Stimulated activated CD4-positive, alpha-beta T cell treated with anti-CD3 and anti-CD28 coated beads, Interleukin-1b, Interleukin-23, amount 100 ng/mL, for 4 hours (primary cell): Measurements from ENCODE around the gene HS6ST1.

Source experiments
- DNase-seq, 2 donors: peaks; one replicate each; pipeline ENCODE4 v3.0.0-alpha.2; 2020; ENCODE audit warnings: low read depth in 2 of 2

HS6ST1 gene

GRCh38 chr2:128318776-128319464 lies at the start of gene HS6ST1:
Gene HS6ST1, minus strand, starts transcription at chr2:128318868. Its CDS starts 305 bp downstream, at chr2:128318563.
- peak; percentile 80 to 94 for DNase-seq

GRCh38 chr2:128367601-128368359 lies 49.1 kb upstream of the HS6ST1 start:
- no peak for DNase-seq

GRCh38 chr2:128366713-128367511 lies 48.2 kb upstream of the HS6ST1 start:
- DNase-seq = no peak

GRCh38 chr2:128365217-128365905 lies 46.7 kb upstream of the HS6ST1 start:
- DNase-seq = no peak

GRCh38 chr2:128364441-128364911 lies 45.8 kb upstream of the HS6ST1 start:
- no peak for DNase-seq

- no peak for DNase-seq
Observed at GRCh38 chr2:128363934-128364361, 45.3 kb upstream of the HS6ST1 start.

GRCh38 chr2:128362889-128363228 lies 44.2 kb upstream of the HS6ST1 start:
- DNase-seq = no peak

GRCh38 chr2:128362176-128362888 lies 43.7 kb upstream of the HS6ST1 start:
- no peak for DNase-seq

- DNase-seq = no peak
Observed at GRCh38 chr2:128361376-128362131, 42.9 kb upstream of the HS6ST1 start.

GRCh38 chr2:128360711-128361110 lies 42.0 kb upstream of the HS6ST1 start:
- DNase-seq = no peak

GRCh38 chr2:128359841-128360240 lies 41.2 kb upstream of the HS6ST1 start:
- DNase-seq = no peak

GRCh38 chr2:128358941-128359731 lies 40.5 kb upstream of the HS6ST1 start:
- no peak for DNase-seq

- DNase-seq = no peak
Observed at GRCh38 chr2:128357506-128358370, 39.1 kb upstream of the HS6ST1 start.

GRCh38 chr2:128356127-128356526 lies 37.5 kb upstream of the HS6ST1 start:
- no peak for DNase-seq

GRCh38 chr2:128354726-128355470 lies 36.2 kb upstream of the HS6ST1 start:
- no peak for DNase-seq

- DNase-seq = no peak
Observed at GRCh38 chr2:128354161-128354560, 35.5 kb upstream of the HS6ST1 start.

- DNase-seq = no peak
Observed at GRCh38 chr2:128350736-128351135, 32.1 kb upstream of the HS6ST1 start.

- no peak for DNase-seq
Observed at GRCh38 chr2:128348701-128349100, 30.0 kb upstream of the HS6ST1 start.
